ENCODE measurements around the gene ORAI2. TPM values are rescaled to one million over a fixed set of nuclear protein-coding genes. Genes with fewer than 3 reads are reported as not detected.

Gene ORAI2
- total RNA-seq, 2 experiments from 2014 or later, result 28.7 to 31.5 TPM

DNA sequence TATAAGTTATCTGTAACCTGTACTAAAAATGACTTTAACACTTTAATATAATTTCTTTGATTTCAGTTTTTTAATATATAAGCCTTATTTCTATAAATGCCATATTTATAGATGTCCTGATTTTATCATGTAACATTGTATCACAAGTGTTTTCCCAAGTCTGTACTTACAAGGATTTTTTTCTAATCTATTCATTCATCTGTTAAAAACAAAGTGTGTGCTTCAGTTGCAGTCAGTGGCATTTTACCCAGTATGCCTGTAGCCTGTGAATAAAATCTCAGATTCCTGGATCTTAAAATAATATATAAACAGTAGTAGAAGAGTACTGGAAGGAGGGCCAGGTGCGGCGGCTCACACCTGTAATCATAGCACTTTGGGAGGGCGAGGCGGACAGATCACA is 19.8 kb upstream of the ORAI2 start:
- CTCF ChIA-PET, result interaction anchor here (1.0 to 2.3 kb wide), 5 partner anchors 9 to 36 kb away, joined by 3 to 18 read pairs (median 6); partner anchors contain the start of gene ORAI2
- H3K4me3 Mint-ChIP-seq, result no peak overlapping the region
- no peak for DNase-seq
- H3K36me3 Mint-ChIP-seq, result peaks cover 40% of the 10 kb centered on the region
- POLR2A ChIA-PET, result interaction anchor here (3.0 kb wide), 1 partner anchor 19 kb away, joined by 12 read pairs; the partner anchor contains the start of gene ORAI2
- H3K27ac Mint-ChIP-seq, result peak overlapping the region; percentile 23
- no peaks in the 10 kb centered on the region for H3K9me3 Mint-ChIP-seq
- H3K27me3 Mint-ChIP-seq, result no peaks in the 10 kb centered on the region
- H3K4me1 Mint-ChIP-seq (ENCODE audit: low read depth), result peaks cover 36% of the 10 kb centered on the region
- intact Hi-C loops (cut with micrococcal nuclease), result no loop called here

DNA sequence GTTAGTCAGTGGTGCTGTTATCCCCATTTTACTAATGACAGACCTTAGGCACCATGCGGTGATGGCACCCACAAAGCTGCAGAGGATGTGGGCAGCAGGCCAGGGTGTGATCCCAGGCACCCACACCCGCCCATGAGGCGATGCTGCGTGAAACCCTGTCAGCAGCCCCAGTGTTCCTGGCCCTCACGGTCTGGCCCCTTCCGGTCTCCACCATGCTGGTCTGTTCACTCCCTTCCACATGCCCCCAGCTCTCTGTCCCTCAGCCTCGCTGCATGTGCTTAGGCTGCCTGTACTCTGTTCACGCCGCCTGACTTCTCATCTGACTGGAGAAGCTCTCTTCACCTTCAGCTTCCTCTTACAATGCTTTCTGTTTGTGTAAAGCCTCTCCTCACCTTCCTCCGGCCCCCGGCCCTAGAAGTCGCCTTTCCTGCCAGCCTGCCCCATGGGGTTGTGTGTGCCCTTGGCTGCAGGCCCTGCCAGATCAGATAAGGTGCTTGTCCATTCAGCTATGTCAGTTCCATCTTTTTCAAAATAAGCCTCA is 17.6 kb upstream of the ORAI2 start:
- peaks cover 32% of the 10 kb centered on the region for H3K36me3 Mint-ChIP-seq
- no peaks in the 10 kb centered on the region for H3K9me3 Mint-ChIP-seq
- ChIA-PET POLR2A (interaction anchor here (0.6 to 3.0 kb wide), 6 partner anchors 11 to 55 kb away, joined by 3 to 34 read pairs (median 6); partner anchors contain the start of genes ORAI2 and PRKRIP1), CTCF (interaction anchor here (0.5 to 3.4 kb wide), 10 partner anchors 10 to 50 kb away, joined by 3 to 19 read pairs (median 6); partner anchors contain the start of gene PRKRIP1)
- H3K4me3 Mint-ChIP-seq, result peak overlapping the region; percentile 59
- DNase-seq, result peak; percentile 89
- H3K27ac Mint-ChIP-seq, result peak overlapping the region; percentile 98
- H3K4me1 Mint-ChIP-seq (ENCODE audit: low read depth), result peaks cover 50% of the 10 kb centered on the region
- no peaks in the 10 kb centered on the region for H3K27me3 Mint-ChIP-seq
- intact Hi-C loops (cut with micrococcal nuclease), result loop anchor here (1.0 kb wide), 2 partner anchors 11 to 16 kb away; no protein-coding TSS in a partner anchor

DNA sequence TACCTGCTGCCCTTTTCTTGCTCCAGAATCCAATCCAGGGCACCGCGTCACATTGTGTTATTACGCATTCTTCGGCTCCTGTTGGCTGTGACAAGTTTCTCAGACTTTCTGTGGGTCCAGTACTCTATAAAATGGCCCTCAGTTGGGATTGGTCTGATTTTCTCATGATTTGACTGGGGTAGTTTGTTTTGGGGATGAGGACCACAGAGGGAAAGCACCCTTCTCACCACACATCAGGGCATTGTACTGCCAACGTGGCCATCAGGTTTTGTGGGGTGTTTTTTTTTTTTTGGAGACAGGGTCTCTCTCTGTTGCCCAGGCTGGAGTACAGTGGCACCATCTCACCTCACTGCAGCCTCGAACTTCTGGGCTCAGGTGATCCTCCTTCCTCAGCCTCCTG is 17.0 kb upstream of the ORAI2 start:
- H3K27ac Mint-ChIP-seq, result peak overlapping the region; percentile 98
- H3K4me3 Mint-ChIP-seq, result peak overlapping the region; percentile 59
- intact Hi-C loops (cut with micrococcal nuclease), result no loop called here
- ChIA-PET CTCF (interaction anchor here (0.6 to 3.4 kb wide), 8 partner anchors 10 to 50 kb away, joined by 3 to 19 read pairs (median 8); no protein-coding TSS in a partner anchor), POLR2A (interaction anchor here (2.1 to 3.0 kb wide), 3 partner anchors 10 to 20 kb away, joined by 8 to 34 read pairs (median 12); partner anchors contain the start of genes ORAI2 and PRKRIP1)
- H3K4me1 Mint-ChIP-seq (ENCODE audit: low read depth), result peaks cover 53% of the 10 kb centered on the region
- H3K36me3 Mint-ChIP-seq, result peaks cover 33% of the 10 kb centered on the region
- no peaks in the 10 kb centered on the region for H3K9me3 Mint-ChIP-seq
- no peaks in the 10 kb centered on the region for H3K27me3 Mint-ChIP-seq
- DNase-seq, result no peak

DNA sequence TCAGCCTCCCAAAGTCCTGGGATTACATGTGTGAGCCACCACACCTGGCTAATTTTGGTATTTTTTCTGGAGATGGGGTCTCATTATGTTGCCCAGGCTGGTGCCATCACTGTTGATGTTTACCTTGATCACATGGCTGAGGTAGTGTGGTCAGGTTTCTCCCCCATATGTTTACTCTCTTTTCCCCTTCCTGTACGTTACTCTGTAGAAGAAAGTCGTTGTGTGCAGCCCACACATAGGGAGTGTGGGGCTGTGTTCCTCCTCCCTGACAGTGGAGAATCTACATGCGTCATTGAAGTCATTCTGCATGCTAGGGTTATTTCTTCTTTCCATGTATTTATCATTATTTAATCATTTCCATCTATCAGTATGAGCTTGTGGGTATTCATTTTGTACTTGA is 16.3 kb upstream of the ORAI2 start:
- peak; percentile 42 for DNase-seq
- ChIA-PET POLR2A (interaction anchor here (0.6 to 1.0 kb wide), 2 partner anchors 9 to 138 kb away, joined by 4 to 8 read pairs; no protein-coding TSS in a partner anchor), CTCF (interaction anchor here (1.2 to 3.4 kb wide), 2 partner anchors 9 to 12 kb away, joined by 7 to 19 read pairs; no protein-coding TSS in a partner anchor)
- peaks cover 53% of the 10 kb centered on the region for H3K4me1 Mint-ChIP-seq (ENCODE audit: low read depth)
- H3K27me3 Mint-ChIP-seq, result no peaks in the 10 kb centered on the region
- peaks cover 33% of the 10 kb centered on the region for H3K36me3 Mint-ChIP-seq
- H3K9me3 Mint-ChIP-seq, result no peaks in the 10 kb centered on the region
- intact Hi-C loops (cut with micrococcal nuclease), result no loop called here
- peak overlapping the region; percentile 98 for H3K27ac Mint-ChIP-seq
- H3K4me3 Mint-ChIP-seq, result no peak overlapping the region

DNA sequence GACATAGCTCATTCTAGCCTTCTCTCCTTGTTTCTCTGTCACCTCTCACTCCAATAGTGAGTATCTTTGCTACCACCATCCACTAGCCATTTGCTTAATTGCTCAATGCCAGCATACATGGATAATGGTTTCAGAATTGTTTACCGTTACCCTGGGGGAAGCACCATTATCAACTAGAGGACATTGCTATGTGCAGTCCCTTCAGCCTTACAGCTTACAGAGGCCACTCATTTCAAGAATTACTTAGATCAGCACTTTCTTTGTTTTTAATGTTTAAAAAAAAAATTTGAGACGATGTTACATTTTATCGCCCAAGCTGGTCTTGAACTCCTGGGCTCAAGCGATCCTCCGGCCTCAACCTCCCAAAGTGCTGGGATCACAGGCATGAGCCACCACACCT is 14.8 kb upstream of the ORAI2 start:
- Mint-ChIP-seq H3K9me3 (no peaks in the 10 kb centered on the region), H3K4me3 (no peak overlapping the region), H3K27me3 (no peaks in the 10 kb centered on the region), H3K4me1 (ENCODE audit: low read depth) (peaks cover 53% of the 10 kb centered on the region), H3K36me3 (peaks cover 34% of the 10 kb centered on the region), H3K27ac (peak overlapping the region; percentile 61)
- intact Hi-C loops (cut with micrococcal nuclease), result no loop called here
- CTCF ChIA-PET, result interaction anchor here (1.2 kb wide), 1 partner anchor 21 kb away, joined by 3 read pairs; no protein-coding TSS in a partner anchor
- DNase-seq, result no peak
- POLR2A ChIA-PET, result interaction anchor here (1.3 kb wide), 1 partner anchor 8 kb away, joined by 5 read pairs; no protein-coding TSS in a partner anchor

DNA sequence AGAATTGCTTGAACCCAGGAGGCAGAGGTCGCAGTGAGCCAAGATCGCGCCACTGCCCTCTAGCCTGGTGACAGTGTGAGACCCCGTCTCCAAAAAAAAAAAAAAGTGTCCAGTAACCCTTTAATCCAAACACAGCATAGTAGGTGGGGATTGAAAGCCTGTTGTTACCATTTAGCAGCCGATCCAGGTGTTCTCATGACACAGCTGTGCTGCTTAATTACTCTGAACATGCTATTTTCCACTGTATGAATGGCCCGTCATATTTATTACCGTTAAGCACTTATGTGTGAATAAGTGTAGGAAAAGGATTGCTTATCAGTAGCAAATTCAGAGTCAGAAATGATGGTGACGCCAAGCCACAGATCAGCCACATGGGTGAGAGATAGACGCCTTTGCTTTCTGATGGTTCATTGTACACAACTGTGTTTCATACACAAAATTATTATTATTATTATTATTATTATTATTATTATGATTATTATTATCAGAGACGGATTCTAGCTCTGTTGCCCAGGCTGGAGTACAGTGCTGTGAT is 11.6 kb upstream of the ORAI2 start:
- intact Hi-C loops (cut with micrococcal nuclease), result no loop called here
- POLR2A ChIA-PET, result no interaction called here
- DNase-seq, result no peak
- CTCF ChIA-PET, result no interaction called here
- Mint-ChIP-seq H3K36me3 (peaks cover 34% of the 10 kb centered on the region), H3K4me1 (ENCODE audit: low read depth) (peaks cover 59% of the 10 kb centered on the region), H3K4me3 (no peak overlapping the region), H3K27me3 (no peaks in the 10 kb centered on the region), H3K9me3 (no peaks in the 10 kb centered on the region), H3K27ac (no peak overlapping the region)

DNA sequence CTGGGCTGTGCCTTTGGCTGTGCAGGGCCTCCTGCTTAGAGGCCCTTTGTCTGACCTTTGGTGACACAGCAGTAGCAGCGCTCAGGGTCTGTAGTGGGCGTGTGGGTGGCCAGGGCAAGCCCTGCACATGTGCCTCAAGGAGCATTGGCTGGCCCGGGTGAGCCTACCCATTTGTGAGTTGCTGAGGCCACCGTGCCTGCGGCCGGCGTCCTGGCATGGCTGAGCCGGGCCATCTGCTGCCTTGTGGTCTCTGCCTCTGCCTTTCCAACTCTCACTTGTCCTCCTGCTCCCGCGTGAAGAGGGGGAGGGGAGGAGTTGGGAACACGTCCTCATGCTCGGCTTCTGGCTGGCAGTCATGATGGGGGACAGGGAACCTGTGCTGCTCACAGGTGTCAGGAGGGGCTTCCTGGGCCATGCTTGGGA is 9.2 kb upstream of the ORAI2 start:
- intact Hi-C loops (cut with micrococcal nuclease), result no loop called here
- Mint-ChIP-seq H3K27me3 (no peaks in the 10 kb centered on the region), H3K27ac (peak overlapping the region; percentile 100), H3K36me3 (peaks cover 32% of the 10 kb centered on the region), H3K4me3 (no peak overlapping the region), H3K4me1 (ENCODE audit: low read depth) (peaks cover 56% of the 10 kb centered on the region), H3K9me3 (no peaks in the 10 kb centered on the region)
- CTCF ChIA-PET, result no interaction called here
- POLR2A ChIA-PET, result interaction anchor here (3.4 to 4.0 kb wide), 2 partner anchors 9 to 28 kb away, joined by 12 to 34 read pairs; partner anchors contain the start of gene PRKRIP1
- no peak for DNase-seq

DNA sequence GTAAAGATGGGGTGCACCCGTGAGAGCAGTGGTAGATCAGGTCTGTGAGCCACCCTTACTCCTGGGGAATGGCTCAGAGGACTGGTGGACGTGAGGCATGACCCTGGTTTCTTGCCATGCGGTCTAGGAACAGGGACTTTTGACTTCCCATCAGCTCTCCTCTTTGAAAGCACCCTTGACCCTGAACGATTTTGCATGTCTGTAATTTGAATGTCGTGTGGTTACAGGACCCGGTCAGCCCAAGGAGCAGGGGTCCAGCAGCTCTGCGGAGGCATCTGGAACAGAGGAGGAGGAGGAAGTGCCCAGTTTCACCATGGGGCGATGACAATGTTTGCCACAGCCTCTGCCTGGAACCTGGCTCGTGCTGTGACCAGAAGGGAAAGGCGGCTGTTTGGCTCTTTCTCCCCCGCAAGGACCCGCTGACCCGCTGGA is 8.6 kb upstream of the ORAI2 start:
- peaks cover 31% of the 10 kb centered on the region for H3K36me3 Mint-ChIP-seq
- intact Hi-C loops (cut with micrococcal nuclease), result no loop called here
- DNase-seq, result no peak
- peaks cover 59% of the 10 kb centered on the region for H3K4me1 Mint-ChIP-seq (ENCODE audit: low read depth)
- CTCF ChIA-PET, result interaction anchor here (1.4 to 2.5 kb wide), 2 partner anchors 21 to 28 kb away, joined by 3 to 17 read pairs; partner anchors contain the start of gene PRKRIP1
- POLR2A ChIA-PET, result interaction anchor here (3.4 to 4.0 kb wide), 2 partner anchors 9 to 29 kb away, joined by 12 to 34 read pairs; partner anchors contain the start of gene PRKRIP1
- H3K27ac Mint-ChIP-seq, result peak overlapping the region; percentile 100
- no peak overlapping the region for H3K4me3 Mint-ChIP-seq
- H3K9me3 Mint-ChIP-seq, result no peaks in the 10 kb centered on the region
- no peaks in the 10 kb centered on the region for H3K27me3 Mint-ChIP-seq

DNA sequence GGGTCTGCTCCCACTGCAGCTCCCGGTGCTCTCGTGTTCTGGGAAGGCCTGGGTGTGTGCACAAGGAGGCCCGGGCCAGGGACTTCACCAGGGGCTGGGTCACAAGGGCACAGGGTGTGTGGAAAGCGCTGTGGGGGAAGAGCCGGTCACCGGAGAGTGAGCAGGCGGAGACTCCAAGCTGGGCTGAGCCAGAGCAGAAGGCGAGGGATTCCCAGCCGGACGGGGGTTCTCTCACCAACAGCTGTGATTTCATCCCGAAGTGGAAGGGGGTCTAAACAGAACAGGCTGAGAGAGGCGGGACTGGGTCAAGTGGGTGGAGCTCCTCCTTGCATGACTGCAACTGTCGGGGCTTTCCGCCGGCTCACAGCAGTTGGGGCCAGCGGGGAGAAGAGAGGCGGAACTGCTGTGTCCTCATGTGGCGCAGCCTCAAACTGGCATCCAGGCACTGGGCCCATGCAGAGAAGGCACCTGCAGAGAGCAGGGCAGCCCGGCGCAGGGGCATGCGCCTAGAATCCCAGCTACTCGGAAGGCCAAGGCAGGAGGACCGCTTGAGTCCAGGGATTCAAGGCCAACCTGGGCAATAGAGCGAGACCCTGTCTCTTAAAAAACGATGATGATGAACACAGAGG is 7.6 kb upstream of the ORAI2 start:
- DNase-seq, result peak; percentile 92
- Mint-ChIP-seq H3K4me1 (ENCODE audit: low read depth) (peaks cover 62% of the 10 kb centered on the region), H3K27ac (peak overlapping the region; percentile 100), H3K4me3 (peak overlapping the region; percentile 76), H3K36me3 (peaks cover 25% of the 10 kb centered on the region), H3K9me3 (no peaks in the 10 kb centered on the region), H3K27me3 (no peaks in the 10 kb centered on the region)
- intact Hi-C loops (cut with micrococcal nuclease), result loop anchor here (1.0 kb wide), 3 partner anchors 10 to 39 kb away; partner anchors contain the start of genes ALKBH4, LRWD1 and PRKRIP1
- POLR2A ChIA-PET, result interaction anchor here (0.8 to 4.0 kb wide), 7 partner anchors 8 to 40 kb away, joined by 4 to 34 read pairs (median 8); partner anchors contain the start of genes ALKBH4, LRWD1 and PRKRIP1
- CTCF ChIA-PET, result interaction anchor here (1.2 to 2.5 kb wide), 6 partner anchors 8 to 29 kb away, joined by 3 to 17 read pairs (median 6); partner anchors contain the start of gene PRKRIP1

DNA sequence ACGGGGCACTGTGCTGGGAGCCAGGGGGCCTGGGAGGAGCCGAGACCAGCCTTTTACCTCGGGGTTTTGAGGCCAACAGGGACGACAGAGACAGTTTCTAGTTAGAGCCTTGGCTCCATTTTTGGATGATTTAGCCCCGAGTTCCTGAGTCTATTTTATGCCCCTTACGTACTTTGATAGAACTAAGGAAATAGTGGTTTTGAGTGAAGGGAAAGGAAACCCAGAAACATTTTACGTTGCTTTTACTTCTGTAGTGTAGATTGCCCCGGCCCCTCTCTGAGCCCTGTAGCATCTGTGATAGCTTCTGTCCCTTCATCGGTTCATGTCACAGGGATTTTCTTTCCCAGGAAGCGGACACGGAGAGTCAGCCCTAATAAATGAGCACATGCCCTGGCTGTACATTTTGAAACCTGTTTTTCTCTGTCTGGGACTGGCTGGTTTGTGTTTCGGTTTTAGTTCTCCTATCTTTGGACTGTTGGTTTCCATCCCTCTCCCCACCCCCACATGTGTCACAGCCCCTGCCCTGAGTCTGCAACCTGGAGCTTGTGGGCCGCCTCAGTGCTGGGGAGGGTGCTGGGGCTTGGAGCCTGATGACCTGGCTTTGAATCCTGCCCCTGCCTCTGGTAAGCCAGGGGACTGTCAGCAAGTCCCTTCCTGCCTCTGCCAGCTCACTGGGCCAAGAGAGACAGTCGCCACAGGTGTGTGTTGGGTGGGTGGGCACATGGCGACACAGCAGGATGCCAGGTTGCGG is 6.9 kb upstream of the ORAI2 start:
- Mint-ChIP-seq H3K27ac (peak overlapping the region; percentile 100), H3K9me3 (no peaks in the 10 kb centered on the region), H3K36me3 (peaks cover 23% of the 10 kb centered on the region), H3K4me3 (peak overlapping the region; percentile 76), H3K4me1 (ENCODE audit: low read depth) (peaks cover 65% of the 10 kb centered on the region), H3K27me3 (no peaks in the 10 kb centered on the region)
- intact Hi-C loops (cut with micrococcal nuclease), result loop anchor here (1.0 kb wide), 3 partner anchors 11 to 38 kb away; partner anchors contain the start of genes ALKBH4, LRWD1 and PRKRIP1
- peak; percentile 92 for DNase-seq
- POLR2A ChIA-PET, result interaction anchor here (0.5 to 4.0 kb wide), 9 partner anchors 8 to 39 kb away, joined by 3 to 34 read pairs (median 6); partner anchors contain the start of genes ALKBH4, LRWD1 and PRKRIP1
- CTCF ChIA-PET, result interaction anchor here (1.0 to 2.5 kb wide), 7 partner anchors 9 to 30 kb away, joined by 3 to 17 read pairs (median 6); partner anchors contain the start of gene PRKRIP1

DNA sequence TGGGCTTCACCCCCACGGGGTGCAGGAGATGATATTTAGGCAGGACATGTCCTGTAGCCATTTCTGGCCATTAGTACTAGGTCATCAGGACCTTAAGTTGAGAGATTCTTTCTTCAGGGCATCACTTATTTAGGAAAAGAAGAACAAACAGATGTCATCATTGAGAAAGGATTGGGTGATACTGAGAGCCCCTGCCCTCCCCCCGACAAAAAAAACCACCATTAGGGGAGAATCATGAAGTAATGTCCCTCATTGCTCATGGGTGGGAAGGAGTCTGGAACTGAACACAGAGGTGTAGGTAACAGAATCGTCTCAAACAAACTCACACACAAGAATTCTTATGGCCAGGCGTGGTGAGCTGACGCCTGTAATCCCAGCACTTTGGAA is 6.4 kb upstream of the ORAI2 start:
- intact Hi-C loops (cut with micrococcal nuclease), result no loop called here
- H3K9me3 Mint-ChIP-seq, result no peaks in the 10 kb centered on the region
- no peak for DNase-seq
- no peaks in the 10 kb centered on the region for H3K27me3 Mint-ChIP-seq
- ChIA-PET POLR2A (interaction anchor here (0.5 to 4.0 kb wide), 5 partner anchors 9 to 31 kb away, joined by 3 to 34 read pairs (median 5); partner anchors contain the start of gene PRKRIP1), CTCF (interaction anchor here (1.0 to 2.5 kb wide), 4 partner anchors 11 to 23 kb away, joined by 3 to 17 read pairs (median 8); no protein-coding TSS in a partner anchor)
- H3K4me1 Mint-ChIP-seq (ENCODE audit: low read depth), result peaks cover 71% of the 10 kb centered on the region
- peaks cover 23% of the 10 kb centered on the region for H3K36me3 Mint-ChIP-seq
- H3K27ac Mint-ChIP-seq, result peak overlapping the region; percentile 100
- peak overlapping the region; percentile 76 for H3K4me3 Mint-ChIP-seq

All from activated CD4-positive, alpha-beta memory T cell treated with anti-CD3 and anti-CD28 coated beads for 36 hours (primary cell).